Measurements from ENCODE around the gene MAEA.

The MAEA gene

GRCh38 chr4:1252928-1253492 is 36.7 kb upstream of the MAEA start:
- Histone ChIP-seq H3K9ac (ENCODE audit: low read depth, low read length) (no peak overlapping the region), H3K9me3 (ENCODE audit: control insufficient read depth, insufficient read depth, low read length) (peaks cover 14% of the 10 kb centered on the region), H3K4me3 (ENCODE audit: low read depth, low read length) (no peak overlapping the region), H3K27me3 (ENCODE audit: control insufficient read depth, insufficient read depth, low read length) (no peaks in the 10 kb centered on the region), H3K4me1 (ENCODE audit: control insufficient read depth, insufficient read depth, low read length) (peaks cover 3% of the 10 kb centered on the region), H3K36me3 (ENCODE audit: control insufficient read depth, insufficient read depth, low read length) (peaks cover 13% of the 10 kb centered on the region)

GRCh38 chr4:1253831-1254230 is 35.9 kb upstream of the MAEA start:
- Histone ChIP-seq H3K9me3 (ENCODE audit: control insufficient read depth, insufficient read depth, low read length) (peaks cover 14% of the 10 kb centered on the region), H3K4me1 (ENCODE audit: control insufficient read depth, insufficient read depth, low read length) (peaks cover 3% of the 10 kb centered on the region), H3K36me3 (ENCODE audit: control insufficient read depth, insufficient read depth, low read length) (peaks cover 13% of the 10 kb centered on the region), H3K27me3 (ENCODE audit: control insufficient read depth, insufficient read depth, low read length) (no peaks in the 10 kb centered on the region), H3K4me3 (ENCODE audit: low read depth, low read length) (no peak overlapping the region), H3K9ac (ENCODE audit: low read depth, low read length) (no peak overlapping the region)

GRCh38 chr4:1255151-1255550 is 34.5 kb upstream of the MAEA start:
- H3K36me3 ChIP-seq (ENCODE audit: control insufficient read depth, insufficient read depth, low read length), result peaks cover 13% of the 10 kb centered on the region
- no peak overlapping the region for H3K9ac ChIP-seq (ENCODE audit: low read depth, low read length)
- no peaks in the 10 kb centered on the region for H3K27me3 ChIP-seq (ENCODE audit: control insufficient read depth, insufficient read depth, low read length)
- no peak overlapping the region for H3K4me3 ChIP-seq (ENCODE audit: low read depth, low read length)
- H3K9me3 ChIP-seq (ENCODE audit: control insufficient read depth, insufficient read depth, low read length), result peaks cover 14% of the 10 kb centered on the region
- H3K4me1 ChIP-seq (ENCODE audit: control insufficient read depth, insufficient read depth, low read length), result no peaks in the 10 kb centered on the region

- H3K9me3 ChIP-seq (ENCODE audit: control insufficient read depth, insufficient read depth, low read length), result peaks cover 14% of the 10 kb centered on the region
- H3K9ac ChIP-seq (ENCODE audit: low read depth, low read length), result no peak overlapping the region
- H3K4me3 ChIP-seq (ENCODE audit: low read depth, low read length), result no peak overlapping the region
- peaks cover 13% of the 10 kb centered on the region for H3K36me3 ChIP-seq (ENCODE audit: control insufficient read depth, insufficient read depth, low read length)
- no peaks in the 10 kb centered on the region for H3K4me1 ChIP-seq (ENCODE audit: control insufficient read depth, insufficient read depth, low read length)
- H3K27me3 ChIP-seq (ENCODE audit: control insufficient read depth, insufficient read depth, low read length), result no peaks in the 10 kb centered on the region
Observed at GRCh38 chr4:1255699-1256098, 34.0 kb upstream of the MAEA start.

GRCh38 chr4:1258457-1258856 is 31.2 kb upstream of the MAEA start:
- Histone ChIP-seq H3K36me3 (ENCODE audit: control insufficient read depth, insufficient read depth, low read length) (peaks cover 3% of the 10 kb centered on the region), H3K27me3 (ENCODE audit: control insufficient read depth, insufficient read depth, low read length) (no peaks in the 10 kb centered on the region), H3K4me3 (ENCODE audit: low read depth, low read length) (no peak overlapping the region), H3K9ac (ENCODE audit: low read depth, low read length) (no peak overlapping the region), H3K9me3 (ENCODE audit: control insufficient read depth, insufficient read depth, low read length) (peaks cover 4% of the 10 kb centered on the region), H3K4me1 (ENCODE audit: control insufficient read depth, insufficient read depth, low read length) (no peaks in the 10 kb centered on the region)

GRCh38 chr4:1259966-1260365 is 29.7 kb upstream of the MAEA start:
- H3K9ac ChIP-seq (ENCODE audit: low read depth, low read length), result no peak overlapping the region
- H3K27me3 ChIP-seq (ENCODE audit: control insufficient read depth, insufficient read depth, low read length), result no peaks in the 10 kb centered on the region
- no peaks in the 10 kb centered on the region for H3K9me3 ChIP-seq (ENCODE audit: control insufficient read depth, insufficient read depth, low read length)
- no peaks in the 10 kb centered on the region for H3K36me3 ChIP-seq (ENCODE audit: control insufficient read depth, insufficient read depth, low read length)
- H3K4me3 ChIP-seq (ENCODE audit: low read depth, low read length), result no peak overlapping the region
- no peaks in the 10 kb centered on the region for H3K4me1 ChIP-seq (ENCODE audit: control insufficient read depth, insufficient read depth, low read length)

GRCh38 chr4:1260418-1261106 is 29.1 kb upstream of the MAEA start:
- no peaks in the 10 kb centered on the region for H3K27me3 ChIP-seq (ENCODE audit: control insufficient read depth, insufficient read depth, low read length)
- H3K9ac ChIP-seq (ENCODE audit: low read depth, low read length), result no peak overlapping the region
- no peaks in the 10 kb centered on the region for H3K4me1 ChIP-seq (ENCODE audit: control insufficient read depth, insufficient read depth, low read length)
- H3K4me3 ChIP-seq (ENCODE audit: low read depth, low read length), result no peak overlapping the region
- no peaks in the 10 kb centered on the region for H3K36me3 ChIP-seq (ENCODE audit: control insufficient read depth, insufficient read depth, low read length)
- H3K9me3 ChIP-seq (ENCODE audit: control insufficient read depth, insufficient read depth, low read length), result no peaks in the 10 kb centered on the region

- Histone ChIP-seq H3K4me3 (ENCODE audit: low read depth, low read length) (no peak overlapping the region), H3K9ac (ENCODE audit: low read depth, low read length) (no peak overlapping the region)
Observed at GRCh38 chr4:1261107-1261928, 28.4 kb upstream of the MAEA start.

GRCh38 chr4:1264942-1265341 is 24.7 kb upstream of the MAEA start:
- no peaks in the 10 kb centered on the region for H3K4me1 ChIP-seq (ENCODE audit: control insufficient read depth, insufficient read depth, low read length)
- no peaks in the 10 kb centered on the region for H3K36me3 ChIP-seq (ENCODE audit: control insufficient read depth, insufficient read depth, low read length)
- H3K4me3 ChIP-seq (ENCODE audit: low read depth, low read length), result no peak overlapping the region
- no peaks in the 10 kb centered on the region for H3K9me3 ChIP-seq (ENCODE audit: control insufficient read depth, insufficient read depth, low read length)
- no peak overlapping the region for H3K9ac ChIP-seq (ENCODE audit: low read depth, low read length)
- H3K27me3 ChIP-seq (ENCODE audit: control insufficient read depth, insufficient read depth, low read length), result no peaks in the 10 kb centered on the region

More at GRCh38 chr4:1261107-1261928, 28.4 kb upstream of the MAEA start:
- Histone ChIP-seq H3K36me3 (ENCODE audit: control insufficient read depth, insufficient read depth, low read length) (no peaks in the 10 kb centered on the region), H3K27me3 (ENCODE audit: control insufficient read depth, insufficient read depth, low read length) (no peaks in the 10 kb centered on the region), H3K9me3 (ENCODE audit: control insufficient read depth, insufficient read depth, low read length) (no peaks in the 10 kb centered on the region), H3K4me1 (ENCODE audit: control insufficient read depth, insufficient read depth, low read length) (no peaks in the 10 kb centered on the region)

GRCh38 chr4:1265351-1265750 is 24.3 kb upstream of the MAEA start:
- Histone ChIP-seq H3K9ac (ENCODE audit: low read depth, low read length) (no peak overlapping the region), H3K4me1 (ENCODE audit: control insufficient read depth, insufficient read depth, low read length) (no peaks in the 10 kb centered on the region), H3K4me3 (ENCODE audit: low read depth, low read length) (no peak overlapping the region), H3K9me3 (ENCODE audit: control insufficient read depth, insufficient read depth, low read length) (no peaks in the 10 kb centered on the region), H3K27me3 (ENCODE audit: control insufficient read depth, insufficient read depth, low read length) (no peaks in the 10 kb centered on the region), H3K36me3 (ENCODE audit: control insufficient read depth, insufficient read depth, low read length) (no peaks in the 10 kb centered on the region)

GRCh38 chr4:1266881-1267763 is 22.6 kb upstream of the MAEA start:
- no peaks in the 10 kb centered on the region for H3K27me3 ChIP-seq (ENCODE audit: control insufficient read depth, insufficient read depth, low read length)
- no peak overlapping the region for H3K4me3 ChIP-seq (ENCODE audit: low read depth, low read length)
- no peaks in the 10 kb centered on the region for H3K9me3 ChIP-seq (ENCODE audit: control insufficient read depth, insufficient read depth, low read length)
- H3K36me3 ChIP-seq (ENCODE audit: control insufficient read depth, insufficient read depth, low read length), result no peaks in the 10 kb centered on the region
- no peaks in the 10 kb centered on the region for H3K4me1 ChIP-seq (ENCODE audit: control insufficient read depth, insufficient read depth, low read length)
- H3K9ac ChIP-seq (ENCODE audit: low read depth, low read length), result no peak overlapping the region
